NOMO-1 treated with dmso at 0.1 percent for 144 hours (cell line): Measurements from ENCODE around the gene KLF13.

Experiments
- DNase-seq: peaks from one replicate; lab custom pipeline; 2025; ENCODE audit not compliant: unreplicated experiment; lab: John Stamatoyannopoulos, UW

Gene KLF13

GRCh38 chr15:31326156-31326874 is at the start of gene KLF13:
KLF13 (plus strand) TSS chr15:31326835; CDS start chr15:31327213, 378 bp downstream.
- DNase-seq: peak; percentile 94

GRCh38 chr15:31277335-31278060 is 49.1 kb upstream of the KLF13 start:
- DNase-seq: no peak

- no peak for DNase-seq
Observed at GRCh38 chr15:31278061-31278445, 48.6 kb upstream of the KLF13 start.

GRCh38 chr15:31278544-31279220 is 48.0 kb upstream of the KLF13 start:
- DNase-seq: no peak

- no peak for DNase-seq
Observed at GRCh38 chr15:31279221-31280045, 47.2 kb upstream of the KLF13 start.

GRCh38 chr15:31280046-31280830 is 46.4 kb upstream of the KLF13 start:
- no peak for DNase-seq

- no peak for DNase-seq
Observed at GRCh38 chr15:31280831-31281216, 45.8 kb upstream of the KLF13 start.

GRCh38 chr15:31283043-31283442 is 43.6 kb upstream of the KLF13 start:
- no peak for DNase-seq

GRCh38 chr15:31285772-31286261 is 40.8 kb upstream of the KLF13 start:
- DNase-seq: no peak

GRCh38 chr15:31291048-31291578 is 35.5 kb upstream of the KLF13 start:
- no peak for DNase-seq

- no peak for DNase-seq
Observed at GRCh38 chr15:31292391-31293015, 34.1 kb upstream of the KLF13 start.

GRCh38 chr15:31293655-31294054 is 33.0 kb upstream of the KLF13 start:
- no peak for DNase-seq

- DNase-seq: no peak
Observed at GRCh38 chr15:31294067-31294466, 32.6 kb upstream of the KLF13 start.

GRCh38 chr15:31295658-31296057 is 31.0 kb upstream of the KLF13 start:
- DNase-seq: no peak

- DNase-seq: no peak
Observed at GRCh38 chr15:31296219-31296645, 30.4 kb upstream of the KLF13 start.

GRCh38 chr15:31296646-31297574 is 29.7 kb upstream of the KLF13 start:
- DNase-seq: no peak

- no peak for DNase-seq
Observed at GRCh38 chr15:31297575-31298456, 28.8 kb upstream of the KLF13 start.
